ENCODE data around the gene CADM4. TPM values are rescaled to one million over a fixed set of nuclear protein-coding genes. Genes with fewer than 3 reads are reported as not detected.

The CADM4 gene
- total and polyA plus RNA-seq, 10 donors = 0.89 to 4.7 (median 2.0) TPM

DNA sequence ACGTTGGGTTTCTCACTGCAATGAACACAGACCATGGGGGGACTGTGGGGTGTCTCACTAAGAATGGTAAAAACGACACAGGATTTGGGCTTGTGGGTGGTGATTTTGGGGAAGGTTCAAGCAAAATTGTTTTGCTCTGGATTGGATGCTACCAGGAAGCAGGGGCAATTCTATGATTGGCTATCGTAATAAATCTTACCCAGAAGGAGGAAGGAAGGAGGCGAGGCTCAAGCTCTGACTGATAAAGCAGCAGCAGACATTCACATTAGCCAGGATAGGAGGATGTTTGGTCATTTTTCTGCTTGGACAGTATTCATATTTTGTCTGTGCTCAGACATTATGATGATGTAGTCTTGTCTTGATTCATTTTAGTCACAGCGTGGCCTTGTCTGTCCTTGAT lies 41.8 kb downstream of the CADM4 start:
- DNase-seq = no peak
- H3K27ac ChIP-seq = peak overlapping the region in 3 of 8 donors; percentile 96 to 98 (median 98)
- peak overlapping the region in 2 of 8 donors; percentile 60 to 83 for H3K4me3 ChIP-seq
- TF ChIP-seq POLR2A (IDR thresholded peaks at IDR 0.05) = no peak
- H3K9me3 ChIP-seq = no peaks in the 10 kb centered on the region
- intact Hi-C loops (cut with DNase I; ENCODE audit: low total_unique reads) = no loop called here
- H3K27me3 ChIP-seq (replicated peaks in 1 of 7) = no peaks in the 10 kb centered on the region
- 26 to 41% (median 29%) methylated on average over 5 of the region's 5 CpGs for WGBS, 5 donors
- H3K36me3 ChIP-seq = peaks cover 0 to 64% (median 27%) of the 10 kb centered on the region in 6 donors
- peaks cover 24 to 58% (median 46%) of the 10 kb centered on the region in 6 donors for H3K4me1 ChIP-seq

DNA sequence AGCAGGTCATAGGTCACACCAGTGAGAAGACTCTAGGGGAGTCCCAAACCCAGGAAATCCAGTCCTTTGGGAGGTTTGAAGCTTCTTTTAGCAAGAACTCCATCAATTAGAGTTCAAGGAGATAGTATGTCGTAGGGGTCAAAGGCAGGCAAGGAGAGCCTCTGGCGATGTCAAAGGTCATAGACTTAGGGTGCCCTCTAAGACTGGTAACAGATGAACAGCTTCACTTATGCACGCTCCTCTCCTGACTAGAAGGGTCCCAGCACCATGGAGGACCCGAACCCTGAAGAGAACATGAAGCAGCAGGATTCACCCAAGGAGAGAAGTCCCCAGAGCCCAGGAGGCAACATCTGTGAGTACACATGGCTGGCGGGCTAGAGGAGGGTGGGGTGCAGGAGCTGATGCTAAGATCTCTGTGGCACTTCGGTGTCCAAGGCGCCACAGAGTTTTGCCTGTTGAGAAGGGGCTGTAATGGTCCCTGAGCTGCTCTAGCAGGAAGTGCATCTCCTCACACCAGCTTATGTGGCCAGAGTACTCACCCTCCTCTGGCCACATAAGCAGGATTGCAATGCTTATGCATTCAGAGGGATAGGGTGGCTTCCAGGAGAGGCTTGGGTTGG lies 42.7 kb downstream of the CADM4 start:
- H3K27ac ChIP-seq = peak overlapping the region; percentile 92 to 98 (median 97)
- no peaks in the 10 kb centered on the region for H3K9me3 ChIP-seq
- WGBS, 5 donors = 13 to 32% (median 23%) methylated on average over 5 to 7 of the region's 7 CpGs
- no peak for TF ChIP-seq POLR2AphosphoS5 (IDR thresholded peaks at IDR 0.05)
- TF ChIP-seq, protein P1, sequence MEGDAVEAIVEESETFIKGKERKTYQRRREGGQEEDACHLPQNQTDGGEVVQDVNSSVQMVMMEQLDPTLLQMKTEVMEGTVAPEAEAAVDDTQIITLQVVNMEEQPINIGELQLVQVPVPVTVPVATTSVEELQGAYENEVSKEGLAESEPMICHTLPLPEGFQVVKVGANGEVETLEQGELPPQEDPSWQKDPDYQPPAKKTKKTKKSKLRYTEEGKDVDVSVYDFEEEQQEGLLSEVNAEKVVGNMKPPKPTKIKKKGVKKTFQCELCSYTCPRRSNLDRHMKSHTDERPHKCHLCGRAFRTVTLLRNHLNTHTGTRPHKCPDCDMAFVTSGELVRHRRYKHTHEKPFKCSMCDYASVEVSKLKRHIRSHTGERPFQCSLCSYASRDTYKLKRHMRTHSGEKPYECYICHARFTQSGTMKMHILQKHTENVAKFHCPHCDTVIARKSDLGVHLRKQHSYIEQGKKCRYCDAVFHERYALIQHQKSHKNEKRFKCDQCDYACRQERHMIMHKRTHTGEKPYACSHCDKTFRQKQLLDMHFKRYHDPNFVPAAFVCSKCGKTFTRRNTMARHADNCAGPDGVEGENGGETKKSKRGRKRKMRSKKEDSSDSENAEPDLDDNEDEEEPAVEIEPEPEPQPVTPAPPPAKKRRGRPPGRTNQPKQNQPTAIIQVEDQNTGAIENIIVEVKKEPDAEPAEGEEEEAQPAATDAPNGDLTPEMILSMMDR (IDR thresholded peaks at IDR 0.05 in 8 of 11, conservative IDR thresholded peaks at IDR 0.05 in 3 of 11) = no peak
- TF ChIP-seq POLR2A (IDR thresholded peaks at IDR 0.05) = no peak
- H3K36me3 ChIP-seq = peaks cover 0 to 64% (median 36%) of the 10 kb centered on the region in 6 donors
- DNase-seq = no peak
- peaks cover 24 to 60% (median 46%) of the 10 kb centered on the region in 6 donors for H3K4me1 ChIP-seq
- H3K4me3 ChIP-seq = peak overlapping the region; percentile 50 to 83 (median 68)
- intact Hi-C loops (cut with DNase I; ENCODE audit: low total_unique reads) = no loop called here
- no peaks in the 10 kb centered on the region for H3K27me3 ChIP-seq (replicated peaks in 1 of 7)

DNA sequence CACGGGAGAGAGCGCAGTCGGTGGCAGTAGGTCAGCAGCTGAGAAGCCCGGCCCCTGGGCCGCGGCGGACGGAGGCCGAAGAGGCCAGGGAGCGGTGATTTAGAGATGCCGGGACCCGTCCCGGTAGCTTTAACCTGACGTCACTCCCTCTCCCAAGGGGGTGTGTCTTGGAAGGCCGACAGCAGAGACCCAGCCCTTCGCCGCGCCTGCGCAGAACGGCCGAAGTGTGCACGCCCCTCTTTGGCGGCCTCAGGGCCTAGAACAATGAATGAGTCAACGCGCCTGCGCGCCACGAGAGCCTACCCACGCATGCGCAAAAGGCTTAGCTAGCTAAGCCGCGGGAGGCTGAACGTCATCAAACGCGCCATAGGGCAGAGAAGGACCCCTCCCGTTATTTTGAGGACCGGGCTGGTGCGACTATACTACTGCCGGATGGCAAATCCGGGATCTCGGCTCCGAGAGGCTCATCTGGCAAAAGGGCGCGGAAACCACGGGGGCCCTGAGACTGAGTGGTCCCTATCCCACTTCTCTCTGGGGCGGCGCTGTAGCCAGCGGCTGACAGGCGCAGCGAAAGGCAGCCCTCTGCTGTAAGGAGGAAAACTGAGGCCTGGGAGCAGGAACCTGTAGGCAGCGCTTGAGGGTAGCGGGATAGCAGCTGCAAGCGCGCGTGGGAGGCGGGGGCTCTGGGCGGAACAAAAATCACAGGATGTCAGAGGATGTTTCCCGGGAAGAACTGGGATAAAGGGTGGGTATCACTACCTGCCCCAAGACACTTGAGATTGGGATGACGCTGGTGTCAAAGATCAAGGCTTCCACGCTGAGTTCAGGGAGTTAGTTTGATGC lies 43.4 kb downstream of the CADM4 start, which contains the start of the genes IRGQ and ZNF576:
Gene IRGQ, minus strand, starts transcription at position 136 of the 843 bp plus-strand sequence. CDS start 796 bp downstream, outside the sequence.
Gene ZNF576, plus strand, starts transcription at position 597 of the 843 bp plus-strand sequence. CDS start 514 bp downstream, outside the sequence.
- TF ChIP-seq POLR2AphosphoS5 (IDR thresholded peaks at IDR 0.05) = peak; percentile 91 to 96 (median 95)
- TF ChIP-seq POLR2A (IDR thresholded peaks at IDR 0.05) = peak in 2 of 3 donors; percentile 61 to 89
- TF ChIP-seq, protein P1 (IDR thresholded peaks at IDR 0.05 in 8 of 11, conservative IDR thresholded peaks at IDR 0.05 in 3 of 11) = no peak
- 0 to 1% (median 0%) methylated on average over 27 to 60 of the region's 60 CpGs for WGBS, 5 donors
- H3K4me3 ChIP-seq = peak within 1 kb of the TSS; percentile 50 to 83 (median 68)
- peak; percentile 100 for DNase-seq
- peaks cover 0 to 64% (median 41%) of the 10 kb centered on the region in 6 donors for H3K36me3 ChIP-seq
- no peaks in the 10 kb centered on the region for H3K9me3 ChIP-seq
- no peaks in the 10 kb centered on the region for H3K27me3 ChIP-seq (replicated peaks in 1 of 7)
- H3K27ac ChIP-seq = peak within 1 kb of the TSS; percentile 92 to 98 (median 97)
- intact Hi-C loops (cut with DNase I; ENCODE audit: low total_unique reads) = no loop called here
- peaks cover 24 to 60% (median 46%) of the 10 kb centered on the region in 6 donors for H3K4me1 ChIP-seq

DNA sequence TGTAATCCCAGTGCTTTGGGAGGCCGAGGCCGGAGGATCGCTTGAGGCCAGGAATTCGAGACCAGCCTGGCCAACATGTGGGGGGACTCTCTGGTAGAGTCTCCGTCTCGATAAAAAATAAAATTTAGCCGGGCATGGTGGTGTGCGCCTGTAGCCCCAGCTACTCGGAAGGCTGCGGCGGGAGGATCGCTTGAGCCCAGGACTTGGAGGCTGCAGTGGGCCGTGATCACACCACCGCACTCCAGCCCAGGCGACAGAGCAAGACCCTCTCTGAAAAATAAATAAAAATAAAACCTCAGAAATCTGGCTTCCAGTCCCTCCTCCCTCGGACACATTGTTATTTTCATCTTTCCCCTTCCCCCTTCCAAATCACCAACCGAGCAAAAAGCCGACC lies 44.0 kb downstream of the CADM4 start:
- H3K4me3 ChIP-seq = peak overlapping the region; percentile 47 to 83 (median 68)
- WGBS, 5 donors = 1% methylated on average over 18 of the region's 18 CpGs
- H3K27ac ChIP-seq = peak overlapping the region; percentile 80 to 98 (median 97)
- TF ChIP-seq POLR2A (IDR thresholded peaks at IDR 0.05) = no peak
- no peak for TF ChIP-seq POLR2AphosphoS5 (IDR thresholded peaks at IDR 0.05)
- TF ChIP-seq, protein P1 (IDR thresholded peaks at IDR 0.05 in 8 of 11, conservative IDR thresholded peaks at IDR 0.05 in 3 of 11) = no peak
- intact Hi-C loops (cut with DNase I; ENCODE audit: low total_unique reads) = no loop called here
- H3K9me3 ChIP-seq = no peaks in the 10 kb centered on the region
- DNase-seq = peak; percentile 83
- H3K36me3 ChIP-seq = peaks cover 0 to 64% (median 43%) of the 10 kb centered on the region in 6 donors
- H3K27me3 ChIP-seq (replicated peaks in 1 of 7) = no peaks in the 10 kb centered on the region
- peaks cover 24 to 61% (median 46%) of the 10 kb centered on the region in 6 donors for H3K4me1 ChIP-seq
